Activated T-helper 2 cell treated with anti-CD3 and anti-CD28 coated beads, Interferon-gamma antibody, Interleukin-2, Interleukin-4, amounts not matched to agents 10 μg/mL and 5 μg/mL and 100 μg/mL, durations not matched to agents 14 hours and 24 hours and 36 hours (primary cell): Measurements from ENCODE around the gene PEX16. TPM values are rescaled to one million over a fixed set of nuclear protein-coding genes. Genes with fewer than 3 reads are reported as not detected.
A peak's percentile ranks its signal among the peaks of the same experiment; 100 is the strongest.

Source experiments
- DNase-seq: peaks from one replicate; pipeline ENCODE4 v3.0.0; 2021; ENCODE audit warnings: low spot score
- H3K27ac Mint-ChIP-seq: one replicate; pipeline ENCODE4 v1.8.0; 2021; ENCODE audit warnings: mixed read lengths
- H3K27me3 Mint-ChIP-seq: one replicate; pipeline ENCODE4 v1.8.0; 2021; ENCODE audit warnings: low read depth, mixed read lengths
- H3K36me3 Mint-ChIP-seq: one replicate; pipeline ENCODE4 v1.8.0; 2021; ENCODE audit warnings: low read depth, mixed read lengths
- H3K4me1 Mint-ChIP-seq: one replicate; pipeline ENCODE4 v1.8.0; 2021; ENCODE audit warnings: low read depth, mixed read lengths
- H3K4me3 Mint-ChIP-seq: one replicate; pipeline ENCODE4 v1.8.0; 2021; ENCODE audit warnings: low read depth, mild to moderate bottlenecking, moderate library complexity, mixed read lengths
- H3K9me3 Mint-ChIP-seq: one replicate; pipeline ENCODE4 v1.8.0; 2021; ENCODE audit warnings: mixed read lengths
- intact Hi-C: fragments of 100-400 bp; cut with micrococcal nuclease; formaldehyde crosslinking; loops from one replicate; pipeline ENCODE4 v1.15.1; 2023
- total RNA-seq: library from RNA; stranded (reverse); gene quantifications from 2 replicates; pipeline ENCODE4 v1.2.3, GENCODE V29; 2022

Gene PEX16
- total RNA-seq, 1 donor from 2014 or later: 30.8 TPM

- intact Hi-C loops: no loop called here
Observed at GRCh38 chr11:45897556-45897955, 20.1 kb downstream of the PEX16 start.

DNA sequence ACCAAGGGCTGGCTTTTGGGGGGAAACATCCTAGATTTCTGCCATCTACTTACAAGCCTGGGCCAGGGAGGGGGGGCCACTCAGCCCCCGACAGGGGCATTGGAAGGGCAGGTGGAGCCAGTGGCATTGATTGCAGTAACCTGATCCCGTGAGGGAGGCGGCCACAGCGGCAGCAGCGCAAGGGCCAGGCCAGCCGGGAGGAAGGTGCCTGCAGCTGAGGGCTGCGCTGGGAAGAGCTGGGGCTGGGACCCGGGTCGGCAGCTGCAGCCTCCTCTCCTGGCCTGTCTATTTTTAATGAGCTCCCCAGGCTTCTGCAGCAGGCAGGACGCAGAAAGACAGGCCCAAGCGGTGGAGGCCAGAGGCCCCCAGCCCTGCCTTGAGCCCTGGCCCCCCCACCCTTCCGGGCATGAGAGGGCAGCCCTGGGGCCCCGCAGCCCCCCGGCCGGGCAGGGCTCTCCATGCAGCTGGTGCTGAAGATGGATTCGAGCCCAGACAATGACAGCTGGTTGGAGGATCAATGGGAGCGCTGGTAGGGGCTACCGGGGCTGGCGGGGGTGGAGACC is 21.2 kb downstream of the PEX16 start:
- Mint-ChIP-seq H3K27me3 (peaks cover 23% of the 10 kb centered on the region), H3K36me3 (no peaks in the 10 kb centered on the region), H3K27ac (no peak overlapping the region), H3K4me1 (no peaks in the 10 kb centered on the region), H3K4me3 (no peak overlapping the region), H3K9me3 (no peaks in the 10 kb centered on the region)
- DNase-seq: no peak
- intact Hi-C loops: no loop called here

More at GRCh38 chr11:45897556-45897955, 20.1 kb downstream of the PEX16 start:
- H3K4me3 Mint-ChIP-seq: no peak overlapping the region
- DNase-seq: no peak
- no peaks in the 10 kb centered on the region for H3K9me3 Mint-ChIP-seq
- no peaks in the 10 kb centered on the region for H3K4me1 Mint-ChIP-seq
- H3K36me3 Mint-ChIP-seq: no peaks in the 10 kb centered on the region
- H3K27me3 Mint-ChIP-seq: peaks cover 30% of the 10 kb centered on the region
- H3K27ac Mint-ChIP-seq: no peak overlapping the region

DNA sequence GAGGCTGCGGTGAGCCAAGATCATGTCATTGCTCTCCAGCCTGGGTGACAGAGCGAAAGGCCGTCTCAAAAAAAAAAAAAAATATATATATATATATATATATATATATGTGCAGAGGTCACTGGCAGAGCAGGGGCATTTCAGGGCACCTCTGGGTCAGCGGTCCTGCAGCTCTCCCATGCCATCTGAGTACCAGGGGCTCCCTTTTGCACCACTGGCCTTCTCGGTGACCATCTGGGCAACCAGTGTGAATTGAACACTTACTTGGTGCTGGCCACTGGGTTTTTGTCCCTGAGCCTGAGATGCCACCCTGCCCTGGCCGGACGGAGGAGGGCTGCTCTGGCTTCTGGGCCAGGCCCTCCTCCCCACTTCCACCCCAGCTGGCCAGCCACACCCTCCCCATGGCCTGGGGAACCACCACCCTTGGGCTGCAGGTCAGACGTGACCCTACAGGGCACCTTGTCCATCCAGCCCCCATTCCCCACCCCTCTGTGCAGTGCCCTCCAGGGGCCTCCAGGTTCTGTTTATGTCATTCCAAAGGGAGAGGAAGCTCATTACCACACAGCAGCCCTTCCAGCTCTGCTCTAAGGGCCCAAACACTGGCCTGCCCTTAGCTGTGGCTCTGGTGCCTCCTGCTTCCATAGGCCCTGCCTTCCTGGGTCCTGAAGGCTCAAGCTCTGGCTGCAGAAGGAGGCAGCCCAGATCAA is 22.0 kb downstream of the PEX16 start:
- H3K9me3 Mint-ChIP-seq: no peaks in the 10 kb centered on the region
- H3K27ac Mint-ChIP-seq: no peak overlapping the region
- no peaks in the 10 kb centered on the region for H3K36me3 Mint-ChIP-seq

GRCh38 chr11:45894555-45895247 is 23.0 kb downstream of the PEX16 start:
- no peak overlapping the region for H3K27ac Mint-ChIP-seq
- H3K4me1 Mint-ChIP-seq: no peaks in the 10 kb centered on the region
- no peak for DNase-seq
- H3K27me3 Mint-ChIP-seq: peaks cover 12% of the 10 kb centered on the region
- H3K9me3 Mint-ChIP-seq: no peaks in the 10 kb centered on the region
- intact Hi-C loops: no loop called here
- no peaks in the 10 kb centered on the region for H3K36me3 Mint-ChIP-seq
- no peak overlapping the region for H3K4me3 Mint-ChIP-seq

More for the DNA sequence above, 22.0 kb downstream of the PEX16 start:
- peaks cover 15% of the 10 kb centered on the region for H3K27me3 Mint-ChIP-seq
- H3K4me3 Mint-ChIP-seq: no peak overlapping the region
- intact Hi-C loops: no loop called here
- DNase-seq: no peak
- no peaks in the 10 kb centered on the region for H3K4me1 Mint-ChIP-seq

DNA sequence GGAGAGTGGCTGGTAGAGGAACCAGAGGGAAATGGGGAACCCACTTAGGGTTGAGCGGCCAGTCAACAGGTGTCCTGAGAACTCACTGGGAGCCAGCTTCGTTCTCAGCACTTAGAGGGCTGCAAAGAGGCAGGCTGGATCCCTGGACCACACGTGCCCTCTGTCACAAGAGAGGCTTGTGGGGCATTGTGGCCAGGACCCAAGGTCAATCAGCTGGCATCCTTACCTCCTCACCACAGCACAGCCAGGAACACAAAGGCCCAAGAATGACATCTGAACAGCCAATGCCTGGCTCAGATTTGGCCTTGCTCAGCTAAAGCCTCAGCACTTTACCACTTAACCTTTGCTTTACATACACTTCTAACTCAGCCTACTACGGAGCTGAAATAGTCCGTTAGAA is 24.8 kb downstream of the PEX16 start:
- no peak for DNase-seq
- intact Hi-C loops: no loop called here
- peaks cover 7% of the 10 kb centered on the region for H3K27me3 Mint-ChIP-seq
- no peaks in the 10 kb centered on the region for H3K36me3 Mint-ChIP-seq
- no peaks in the 10 kb centered on the region for H3K4me1 Mint-ChIP-seq
- no peaks in the 10 kb centered on the region for H3K9me3 Mint-ChIP-seq
- no peak overlapping the region for H3K4me3 Mint-ChIP-seq
- H3K27ac Mint-ChIP-seq: no peak overlapping the region

- intact Hi-C loops: no loop called here
- Mint-ChIP-seq H3K9me3 (no peaks in the 10 kb centered on the region), H3K4me3 (no peak overlapping the region), H3K27ac (no peak overlapping the region), H3K36me3 (no peaks in the 10 kb centered on the region), H3K4me1 (no peaks in the 10 kb centered on the region), H3K27me3 (peaks cover 12% of the 10 kb centered on the region)
- no peak for DNase-seq
Observed at GRCh38 chr11:45890886-45891550, 26.7 kb downstream of the PEX16 start.

GRCh38 chr11:45889966-45890365 is 27.7 kb downstream of the PEX16 start:
- no peak for DNase-seq
- no peaks in the 10 kb centered on the region for H3K9me3 Mint-ChIP-seq
- no peaks in the 10 kb centered on the region for H3K36me3 Mint-ChIP-seq
- peaks cover 10% of the 10 kb centered on the region for H3K27me3 Mint-ChIP-seq
- no peaks in the 10 kb centered on the region for H3K4me1 Mint-ChIP-seq
- H3K27ac Mint-ChIP-seq: no peak overlapping the region
- no peak overlapping the region for H3K4me3 Mint-ChIP-seq
- intact Hi-C loops: no loop called here

DNA sequence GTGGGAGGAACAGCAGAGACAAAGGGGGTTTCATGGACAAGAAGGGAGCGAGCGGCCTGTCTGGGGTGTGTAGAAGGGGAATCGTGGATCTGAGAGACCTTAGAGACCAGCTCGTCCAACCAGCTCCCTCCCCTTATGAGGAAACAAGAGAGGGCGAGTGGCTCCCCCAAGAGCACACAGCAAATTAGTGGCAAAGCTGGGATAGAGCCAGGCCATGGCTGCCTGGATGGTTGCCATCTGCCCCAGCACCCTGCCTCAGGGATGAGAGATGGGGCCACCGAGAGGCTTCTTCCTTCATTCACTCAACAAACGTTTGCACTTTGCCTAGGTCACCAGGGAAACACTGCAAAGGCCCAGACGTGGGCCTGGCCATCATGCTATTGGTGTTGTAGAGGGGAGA is 28.1 kb downstream of the PEX16 start:
- H3K27ac Mint-ChIP-seq: no peak overlapping the region

GRCh38 chr11:45887587-45887986 is 30.1 kb downstream of the PEX16 start:
- peaks cover 3% of the 10 kb centered on the region for H3K4me1 Mint-ChIP-seq
- no peak overlapping the region for H3K4me3 Mint-ChIP-seq
- DNase-seq: no peak
- peaks cover 8% of the 10 kb centered on the region for H3K27me3 Mint-ChIP-seq
- no peaks in the 10 kb centered on the region for H3K36me3 Mint-ChIP-seq
- H3K27ac Mint-ChIP-seq: no peak overlapping the region
- no peaks in the 10 kb centered on the region for H3K9me3 Mint-ChIP-seq
- intact Hi-C loops: no loop called here

More for the DNA sequence above, 28.1 kb downstream of the PEX16 start:
- H3K9me3 Mint-ChIP-seq: no peaks in the 10 kb centered on the region
- peaks cover 10% of the 10 kb centered on the region for H3K27me3 Mint-ChIP-seq
- intact Hi-C loops: no loop called here
- DNase-seq: no peak
- H3K4me1 Mint-ChIP-seq: peaks cover under 1% of the 10 kb centered on the region
- no peaks in the 10 kb centered on the region for H3K36me3 Mint-ChIP-seq
- H3K4me3 Mint-ChIP-seq: no peak overlapping the region

GRCh38 chr11:45886816-45887520 is 30.7 kb downstream of the PEX16 start:
- DNase-seq: no peak
- H3K27ac Mint-ChIP-seq: no peak overlapping the region
- H3K27me3 Mint-ChIP-seq: peaks cover 8% of the 10 kb centered on the region
- H3K36me3 Mint-ChIP-seq: no peaks in the 10 kb centered on the region
- intact Hi-C loops: no loop called here
- peak overlapping the region; percentile 5 for H3K4me3 Mint-ChIP-seq
- no peaks in the 10 kb centered on the region for H3K9me3 Mint-ChIP-seq
- peaks cover 3% of the 10 kb centered on the region for H3K4me1 Mint-ChIP-seq

- H3K4me3 Mint-ChIP-seq: peak overlapping the region; percentile 5
- intact Hi-C loops: loop anchor here (1.0 kb wide), 1 partner anchor 32 kb away; no protein-coding TSS in a partner anchor
- H3K27ac Mint-ChIP-seq: no peak overlapping the region
- DNase-seq: no peak
- peaks cover 3% of the 10 kb centered on the region for H3K4me1 Mint-ChIP-seq
- no peaks in the 10 kb centered on the region for H3K36me3 Mint-ChIP-seq
- H3K9me3 Mint-ChIP-seq: no peaks in the 10 kb centered on the region
- H3K27me3 Mint-ChIP-seq: peaks cover 8% of the 10 kb centered on the region
Observed at GRCh38 chr11:45885921-45886721, 31.6 kb downstream of the PEX16 start.
